ENCODE data around the gene SREK1IP1.
"Not testable (repeated sequence)": the region's sequence is repeated elsewhere in the genome, so short reads cannot be mapped to it uniquely, and the experiment has no call there.

SREK1IP1 gene

GRCh38 chr5:64742821-64743220 is 25.7 kb downstream of the SREK1IP1 start:
- no peaks in the 10 kb centered on the region for H3K9me3 ChIP-seq (ENCODE audit: control insufficient read depth, low read length)
- H3K27ac ChIP-seq (ENCODE audit: insufficient read depth, low read length, poor library complexity, severe bottlenecking), result no peak overlapping the region
- H3K27me3 ChIP-seq (replicated peaks; ENCODE audit: control insufficient read depth, insufficient read depth, low read length, poor library complexity, severe bottlenecking), result no peaks in the 10 kb centered on the region
- peaks cover 11% of the 10 kb centered on the region for H3K36me3 ChIP-seq (ENCODE audit: control insufficient read depth, insufficient read depth, low read length)
- DNase-seq, result no peak
- no peak overlapping the region for H3K4me3 ChIP-seq (ENCODE audit: insufficient read depth, low read depth, low read length, poor library complexity, severe bottlenecking)
- no peaks in the 10 kb centered on the region for H3K4me1 ChIP-seq (ENCODE audit: control insufficient read depth, insufficient read depth, low read length, poor library complexity, severe bottlenecking)

DNA sequence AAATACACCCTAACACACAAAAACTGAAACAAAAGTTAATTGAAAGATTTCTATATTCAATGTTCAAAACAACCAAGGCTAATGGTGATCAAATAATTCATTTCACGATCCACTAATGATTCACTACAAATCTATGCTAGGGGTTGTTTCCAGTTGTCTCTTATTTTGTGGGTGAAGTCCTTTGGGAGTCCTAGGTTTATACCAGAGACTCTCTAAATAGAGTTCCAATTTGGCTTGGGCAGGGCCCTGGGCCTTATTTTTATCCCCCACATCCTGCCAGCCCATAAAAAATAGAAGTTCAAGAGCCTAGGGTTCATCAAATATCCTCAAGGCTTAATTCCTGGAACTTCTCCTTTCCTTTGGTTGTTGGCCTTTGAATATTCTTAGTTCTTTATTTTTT is 26.1 kb downstream of the SREK1IP1 start:
- DNase-seq, result no peak

GRCh38 chr5:64727150-64727549 is 41.3 kb downstream of the SREK1IP1 start:
- Histone ChIP-seq H3K4me1 (ENCODE audit: control insufficient read depth, insufficient read depth, low read length, poor library complexity, severe bottlenecking) (no peaks in the 10 kb centered on the region), H3K27me3 (replicated peaks; ENCODE audit: control insufficient read depth, insufficient read depth, low read length, poor library complexity, severe bottlenecking) (no peaks in the 10 kb centered on the region), H3K9me3 (ENCODE audit: control insufficient read depth, low read length) (no peaks in the 10 kb centered on the region), H3K4me3 (ENCODE audit: insufficient read depth, low read depth, low read length, poor library complexity, severe bottlenecking) (no peak overlapping the region), H3K36me3 (ENCODE audit: control insufficient read depth, insufficient read depth, low read length) (peaks cover 6% of the 10 kb centered on the region), H3K27ac (ENCODE audit: insufficient read depth, low read length, poor library complexity, severe bottlenecking) (no peak overlapping the region)
- no peak for DNase-seq

More for the DNA sequence above, 26.1 kb downstream of the SREK1IP1 start:
- H3K4me3 ChIP-seq (ENCODE audit: insufficient read depth, low read depth, low read length, poor library complexity, severe bottlenecking), result no peak overlapping the region
- no peak overlapping the region for H3K27ac ChIP-seq (ENCODE audit: insufficient read depth, low read length, poor library complexity, severe bottlenecking)
- no peaks in the 10 kb centered on the region for H3K4me1 ChIP-seq (ENCODE audit: control insufficient read depth, insufficient read depth, low read length, poor library complexity, severe bottlenecking)
- H3K36me3 ChIP-seq (ENCODE audit: control insufficient read depth, insufficient read depth, low read length), result peaks cover 11% of the 10 kb centered on the region
- H3K9me3 ChIP-seq (ENCODE audit: control insufficient read depth, low read length), result no peaks in the 10 kb centered on the region
- no peaks in the 10 kb centered on the region for H3K27me3 ChIP-seq (replicated peaks; ENCODE audit: control insufficient read depth, insufficient read depth, low read length, poor library complexity, severe bottlenecking)

- no peak for DNase-seq
- Histone ChIP-seq H3K9me3 (ENCODE audit: control insufficient read depth, low read length) (no peaks in the 10 kb centered on the region), H3K4me3 (ENCODE audit: insufficient read depth, low read depth, low read length, poor library complexity, severe bottlenecking) (no peak overlapping the region), H3K27me3 (replicated peaks; ENCODE audit: control insufficient read depth, insufficient read depth, low read length, poor library complexity, severe bottlenecking) (no peaks in the 10 kb centered on the region), H3K27ac (ENCODE audit: insufficient read depth, low read length, poor library complexity, severe bottlenecking) (no peak overlapping the region), H3K36me3 (ENCODE audit: control insufficient read depth, insufficient read depth, low read length) (peaks cover 6% of the 10 kb centered on the region), H3K4me1 (ENCODE audit: control insufficient read depth, insufficient read depth, low read length, poor library complexity, severe bottlenecking) (no peaks in the 10 kb centered on the region)
These were observed 45.9 kb downstream of the SREK1IP1 start for GRCh38 chr5:64722588-64722987.

DNA sequence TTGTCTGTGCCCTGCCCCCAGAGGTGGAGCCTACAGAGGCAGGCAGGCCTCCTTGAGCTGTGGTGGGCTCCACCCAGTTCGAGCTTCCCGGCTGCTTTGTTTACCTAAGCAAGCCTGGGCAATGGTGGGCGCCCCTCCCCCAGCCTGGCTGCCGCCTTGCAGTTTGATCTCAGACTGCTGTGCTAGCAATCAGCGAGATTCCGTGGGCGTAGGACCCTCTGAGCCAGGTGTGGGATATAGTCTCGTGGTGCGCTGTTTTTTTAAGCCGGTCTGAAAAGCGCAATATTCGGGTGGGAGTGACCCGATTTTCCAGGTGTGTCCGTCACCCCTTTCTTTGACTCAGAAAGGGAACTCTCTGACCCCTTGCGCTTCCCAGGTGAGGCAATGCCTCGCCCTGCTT is 54.0 kb downstream of the SREK1IP1 start:
- H3K27ac ChIP-seq (ENCODE audit: insufficient read depth, low read length, poor library complexity, severe bottlenecking); H3K27me3 ChIP-seq (replicated peaks; ENCODE audit: control insufficient read depth, insufficient read depth, low read length, poor library complexity, severe bottlenecking); H3K9me3 ChIP-seq (ENCODE audit: control insufficient read depth, low read length); H3K36me3 ChIP-seq (ENCODE audit: control insufficient read depth, insufficient read depth, low read length); H3K4me3 ChIP-seq (ENCODE audit: insufficient read depth, low read depth, low read length, poor library complexity, severe bottlenecking); DNase-seq; H3K4me1 ChIP-seq (ENCODE audit: control insufficient read depth, insufficient read depth, low read length, poor library complexity, severe bottlenecking): not testable (repeated sequence)

- Histone ChIP-seq H3K27ac (ENCODE audit: insufficient read depth, low read length, poor library complexity, severe bottlenecking) (no peak overlapping the region), H3K4me1 (ENCODE audit: control insufficient read depth, insufficient read depth, low read length, poor library complexity, severe bottlenecking) (no peaks in the 10 kb centered on the region), H3K9me3 (ENCODE audit: control insufficient read depth, low read length) (no peaks in the 10 kb centered on the region), H3K27me3 (replicated peaks; ENCODE audit: control insufficient read depth, insufficient read depth, low read length, poor library complexity, severe bottlenecking) (no peaks in the 10 kb centered on the region), H3K4me3 (ENCODE audit: insufficient read depth, low read depth, low read length, poor library complexity, severe bottlenecking) (no peak overlapping the region), H3K36me3 (ENCODE audit: control insufficient read depth, insufficient read depth, low read length) (no peaks in the 10 kb centered on the region)
- DNase-seq, result no peak
These were observed 61.3 kb downstream of the SREK1IP1 start for GRCh38 chr5:64707191-64707590.

DNA sequence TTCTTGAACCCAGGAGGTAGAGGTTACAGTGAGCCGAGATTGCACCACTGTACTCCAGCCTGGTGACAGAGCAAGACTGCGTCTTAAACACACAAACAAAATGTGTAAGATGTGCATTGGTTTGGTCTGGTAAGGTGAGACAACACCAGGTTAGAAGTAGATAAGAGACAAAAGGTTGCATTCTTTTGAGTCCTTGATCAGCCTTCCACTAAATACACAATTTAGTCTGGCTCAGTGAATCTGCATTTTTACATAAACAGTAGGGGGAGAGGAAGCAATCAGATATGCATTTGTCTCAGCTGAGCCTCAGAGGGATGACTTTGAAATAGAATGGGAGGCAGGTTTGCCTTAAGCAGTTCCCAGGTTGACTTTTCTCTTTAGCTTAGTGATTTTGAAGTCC is 62.4 kb downstream of the SREK1IP1 start:
- H3K27ac ChIP-seq (ENCODE audit: insufficient read depth, low read length, poor library complexity, severe bottlenecking); H3K36me3 ChIP-seq (ENCODE audit: control insufficient read depth, insufficient read depth, low read length); H3K4me1 ChIP-seq (ENCODE audit: control insufficient read depth, insufficient read depth, low read length, poor library complexity, severe bottlenecking); H3K4me3 ChIP-seq (ENCODE audit: insufficient read depth, low read depth, low read length, poor library complexity, severe bottlenecking); H3K9me3 ChIP-seq (ENCODE audit: control insufficient read depth, low read length); DNase-seq; H3K27me3 ChIP-seq (replicated peaks; ENCODE audit: control insufficient read depth, insufficient read depth, low read length, poor library complexity, severe bottlenecking): not testable (repeated sequence)

GRCh38 chr5:64700765-64701164 is 67.7 kb downstream of the SREK1IP1 start:
- Histone ChIP-seq H3K9me3 (ENCODE audit: control insufficient read depth, low read length) (no peaks in the 10 kb centered on the region), H3K4me3 (ENCODE audit: insufficient read depth, low read depth, low read length, poor library complexity, severe bottlenecking) (no peak overlapping the region), H3K27me3 (replicated peaks; ENCODE audit: control insufficient read depth, insufficient read depth, low read length, poor library complexity, severe bottlenecking) (no peaks in the 10 kb centered on the region), H3K27ac (ENCODE audit: insufficient read depth, low read length, poor library complexity, severe bottlenecking) (no peak overlapping the region), H3K36me3 (ENCODE audit: control insufficient read depth, insufficient read depth, low read length) (no peaks in the 10 kb centered on the region), H3K4me1 (ENCODE audit: control insufficient read depth, insufficient read depth, low read length, poor library complexity, severe bottlenecking) (no peaks in the 10 kb centered on the region)
- no peak for DNase-seq

DNA sequence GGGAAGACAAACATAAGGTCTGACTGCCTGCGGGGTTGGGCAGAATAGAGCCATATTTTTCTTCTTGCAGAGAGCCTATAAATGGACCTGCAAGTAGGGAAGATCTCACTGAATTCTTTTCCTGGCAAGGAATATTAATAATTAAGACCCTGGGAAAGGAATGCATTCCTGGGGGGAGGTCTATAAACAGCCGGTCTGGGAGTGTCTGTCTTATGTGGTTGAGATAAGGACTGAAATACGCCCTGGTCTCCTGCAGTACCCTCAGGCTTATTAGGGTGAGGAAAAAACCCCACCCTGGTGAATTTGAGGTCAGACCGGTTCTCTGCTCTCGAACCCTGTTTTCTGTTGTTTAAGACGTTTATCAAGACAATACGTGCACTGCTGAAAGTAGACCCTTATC is 72.1 kb downstream of the SREK1IP1 start:
- H3K4me1 ChIP-seq (ENCODE audit: control insufficient read depth, insufficient read depth, low read length, poor library complexity, severe bottlenecking); H3K9me3 ChIP-seq (ENCODE audit: control insufficient read depth, low read length); H3K27ac ChIP-seq (ENCODE audit: insufficient read depth, low read length, poor library complexity, severe bottlenecking); H3K27me3 ChIP-seq (replicated peaks; ENCODE audit: control insufficient read depth, insufficient read depth, low read length, poor library complexity, severe bottlenecking); H3K4me3 ChIP-seq (ENCODE audit: insufficient read depth, low read depth, low read length, poor library complexity, severe bottlenecking); DNase-seq; H3K36me3 ChIP-seq (ENCODE audit: control insufficient read depth, insufficient read depth, low read length): not testable (repeated sequence)

DNA sequence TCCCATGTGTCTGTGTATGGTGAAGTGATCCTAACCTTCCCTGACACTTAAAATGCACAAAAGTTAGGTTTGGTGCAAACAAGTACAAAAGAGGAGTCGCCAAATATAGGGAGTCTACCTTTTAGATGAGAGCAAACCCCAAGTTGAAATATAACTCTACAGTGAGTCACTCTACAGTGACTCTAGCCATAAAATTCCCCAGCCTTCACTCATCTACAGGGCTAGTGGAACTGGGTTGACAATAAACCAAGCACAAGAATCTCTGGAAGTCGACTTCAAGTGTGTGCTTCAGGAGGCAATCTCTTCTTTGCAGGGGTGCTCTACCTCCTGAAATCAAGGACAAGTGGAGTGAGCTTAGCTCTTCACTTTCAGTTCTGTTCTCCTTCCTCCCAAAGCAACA is 74.9 kb downstream of the SREK1IP1 start:
- H3K27me3 ChIP-seq (replicated peaks; ENCODE audit: control insufficient read depth, insufficient read depth, low read length, poor library complexity, severe bottlenecking), result peaks cover 6% of the 10 kb centered on the region
- no peak overlapping the region for H3K27ac ChIP-seq (ENCODE audit: insufficient read depth, low read length, poor library complexity, severe bottlenecking)
- peaks cover 5% of the 10 kb centered on the region for H3K4me1 ChIP-seq (ENCODE audit: control insufficient read depth, insufficient read depth, low read length, poor library complexity, severe bottlenecking)
- no peak overlapping the region for H3K4me3 ChIP-seq (ENCODE audit: insufficient read depth, low read depth, low read length, poor library complexity, severe bottlenecking)
- no peak for DNase-seq
- no peaks in the 10 kb centered on the region for H3K9me3 ChIP-seq (ENCODE audit: control insufficient read depth, low read length)
- H3K36me3 ChIP-seq (ENCODE audit: control insufficient read depth, insufficient read depth, low read length), result no peaks in the 10 kb centered on the region

- H3K4me1 ChIP-seq (ENCODE audit: control insufficient read depth, insufficient read depth, low read length, poor library complexity, severe bottlenecking), result peaks cover 5% of the 10 kb centered on the region
- H3K27ac ChIP-seq (ENCODE audit: insufficient read depth, low read length, poor library complexity, severe bottlenecking), result no peak overlapping the region
- peaks cover 6% of the 10 kb centered on the region for H3K27me3 ChIP-seq (replicated peaks; ENCODE audit: control insufficient read depth, insufficient read depth, low read length, poor library complexity, severe bottlenecking)
- no peaks in the 10 kb centered on the region for H3K36me3 ChIP-seq (ENCODE audit: control insufficient read depth, insufficient read depth, low read length)
- DNase-seq, result no peak
- no peaks in the 10 kb centered on the region for H3K9me3 ChIP-seq (ENCODE audit: control insufficient read depth, low read length)
- no peak overlapping the region for H3K4me3 ChIP-seq (ENCODE audit: insufficient read depth, low read depth, low read length, poor library complexity, severe bottlenecking)
These were observed 77.2 kb downstream of the SREK1IP1 start for GRCh38 chr5:64691291-64691690.

Measured in effector memory CD4-positive, alpha-beta T cell (primary cell).